ENCODE data around the gene RANBP3.

Gene RANBP3

DNA sequence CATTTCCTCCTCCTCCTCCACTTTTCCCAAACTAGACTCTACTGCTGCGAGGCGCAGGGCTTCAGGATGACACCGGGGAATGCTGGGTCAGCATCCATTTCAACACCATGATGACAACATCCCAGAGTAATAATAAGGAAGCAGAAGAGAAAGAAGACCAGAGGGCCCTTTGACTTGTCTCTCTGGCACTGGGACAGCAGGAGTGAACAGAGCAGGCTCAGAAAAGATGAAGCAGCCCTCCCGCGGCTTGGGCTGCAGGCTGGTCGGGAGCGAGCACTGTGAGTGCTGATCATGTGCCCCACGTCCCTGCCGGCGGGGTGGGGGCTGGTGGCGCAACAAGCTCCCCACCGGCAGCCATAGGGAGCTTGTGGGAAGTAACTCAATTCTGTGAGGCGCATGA, 30.5 kb downstream of the RANBP3 start:
- TF ChIP-seq YY1 (IDR thresholded peaks at IDR 0.05; ENCODE audit: low read depth) (no peak), TAF1 (IDR thresholded peaks at IDR 0.05; ENCODE audit: low read depth) (no peak), EGR1 (IDR thresholded peaks at IDR 0.05) (no peak), TEAD4 (IDR thresholded peaks at IDR 0.05) (no peak), ZBTB7A (IDR thresholded peaks at IDR 0.05; ENCODE audit: low read depth) (no peak), RAD21 (IDR thresholded peaks at IDR 0.05; ENCODE audit: low read depth) (no peak), CREB1 (IDR thresholded peaks at IDR 0.05; ENCODE audit: low read depth) (no peak), NFIC (IDR thresholded peaks at IDR 0.05) (no peak), CEBPB (IDR thresholded peaks at IDR 0.05) (no peak), FOXM1 (IDR thresholded peaks at IDR 0.05; ENCODE audit: borderline replicate concordance, low read depth) (no peak), TCF12 (IDR thresholded peaks at IDR 0.05; ENCODE audit: low read depth) (no peak), EP300 (IDR thresholded peaks at IDR 0.05; ENCODE audit: borderline replicate concordance) (no peak)
- TF ChIP-seq, protein P1, sequence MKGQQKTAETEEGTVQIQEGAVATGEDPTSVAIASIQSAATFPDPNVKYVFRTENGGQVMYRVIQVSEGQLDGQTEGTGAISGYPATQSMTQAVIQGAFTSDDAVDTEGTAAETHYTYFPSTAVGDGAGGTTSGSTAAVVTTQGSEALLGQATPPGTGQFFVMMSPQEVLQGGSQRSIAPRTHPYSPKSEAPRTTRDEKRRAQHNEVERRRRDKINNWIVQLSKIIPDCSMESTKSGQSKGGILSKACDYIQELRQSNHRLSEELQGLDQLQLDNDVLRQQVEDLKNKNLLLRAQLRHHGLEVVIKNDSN (IDR thresholded peaks at IDR 0.05): no peak
- TF ChIP-seq, protein P2, sequence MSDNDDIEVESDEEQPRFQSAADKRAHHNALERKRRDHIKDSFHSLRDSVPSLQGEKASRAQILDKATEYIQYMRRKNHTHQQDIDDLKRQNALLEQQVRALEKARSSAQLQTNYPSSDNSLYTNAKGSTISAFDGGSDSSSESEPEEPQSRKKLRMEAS (IDR thresholded peaks at IDR 0.05): no peak
- TF ChIP-seq, protein P3, sequence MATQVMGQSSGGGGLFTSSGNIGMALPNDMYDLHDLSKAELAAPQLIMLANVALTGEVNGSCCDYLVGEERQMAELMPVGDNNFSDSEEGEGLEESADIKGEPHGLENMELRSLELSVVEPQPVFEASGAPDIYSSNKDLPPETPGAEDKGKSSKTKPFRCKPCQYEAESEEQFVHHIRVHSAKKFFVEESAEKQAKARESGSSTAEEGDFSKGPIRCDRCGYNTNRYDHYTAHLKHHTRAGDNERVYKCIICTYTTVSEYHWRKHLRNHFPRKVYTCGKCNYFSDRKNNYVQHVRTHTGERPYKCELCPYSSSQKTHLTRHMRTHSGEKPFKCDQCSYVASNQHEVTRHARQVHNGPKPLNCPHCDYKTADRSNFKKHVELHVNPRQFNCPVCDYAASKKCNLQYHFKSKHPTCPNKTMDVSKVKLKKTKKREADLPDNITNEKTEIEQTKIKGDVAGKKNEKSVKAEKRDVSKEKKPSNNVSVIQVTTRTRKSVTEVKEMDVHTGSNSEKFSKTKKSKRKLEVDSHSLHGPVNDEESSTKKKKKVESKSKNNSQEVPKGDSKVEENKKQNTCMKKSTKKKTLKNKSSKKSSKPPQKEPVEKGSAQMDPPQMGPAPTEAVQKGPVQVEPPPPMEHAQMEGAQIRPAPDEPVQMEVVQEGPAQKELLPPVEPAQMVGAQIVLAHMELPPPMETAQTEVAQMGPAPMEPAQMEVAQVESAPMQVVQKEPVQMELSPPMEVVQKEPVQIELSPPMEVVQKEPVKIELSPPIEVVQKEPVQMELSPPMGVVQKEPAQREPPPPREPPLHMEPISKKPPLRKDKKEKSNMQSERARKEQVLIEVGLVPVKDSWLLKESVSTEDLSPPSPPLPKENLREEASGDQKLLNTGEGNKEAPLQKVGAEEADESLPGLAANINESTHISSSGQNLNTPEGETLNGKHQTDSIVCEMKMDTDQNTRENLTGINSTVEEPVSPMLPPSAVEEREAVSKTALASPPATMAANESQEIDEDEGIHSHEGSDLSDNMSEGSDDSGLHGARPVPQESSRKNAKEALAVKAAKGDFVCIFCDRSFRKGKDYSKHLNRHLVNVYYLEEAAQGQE (IDR thresholded peaks at IDR 0.05; ENCODE audit: low read depth): no peak

DNA sequence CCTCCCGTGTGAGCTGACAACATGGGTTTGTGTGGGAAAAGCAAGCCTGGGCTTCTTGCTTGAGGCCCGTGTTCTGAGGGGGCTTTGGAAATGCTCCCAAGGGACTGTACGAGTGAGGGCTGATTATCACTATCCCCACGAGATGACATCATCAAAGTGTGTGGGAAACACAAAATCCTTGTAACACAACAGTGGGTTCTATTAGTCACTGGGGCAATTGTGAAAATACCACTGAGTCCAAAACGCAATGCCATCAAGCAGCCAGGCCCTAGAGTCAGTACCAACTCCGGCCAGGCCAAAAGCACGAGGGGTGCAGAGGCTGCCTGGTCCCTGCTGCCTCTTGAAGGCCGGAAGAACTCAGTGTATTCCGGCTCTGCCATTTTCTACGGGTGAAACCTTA, 34.3 kb downstream of the RANBP3 start:
- TF ChIP-seq, protein P1 (IDR thresholded peaks at IDR 0.05): no peak
- TF ChIP-seq FOXM1 (IDR thresholded peaks at IDR 0.05; ENCODE audit: borderline replicate concordance, low read depth): no peak
- TF ChIP-seq, protein P3 (IDR thresholded peaks at IDR 0.05; ENCODE audit: low read depth): no peak
- no peak for TF ChIP-seq YY1 (IDR thresholded peaks at IDR 0.05; ENCODE audit: low read depth)
- TF ChIP-seq EP300 (IDR thresholded peaks at IDR 0.05; ENCODE audit: borderline replicate concordance): no peak
- no peak for TF ChIP-seq TAF1 (IDR thresholded peaks at IDR 0.05; ENCODE audit: low read depth)
- no peak for TF ChIP-seq CEBPB (IDR thresholded peaks at IDR 0.05)
- TF ChIP-seq, protein P2 (IDR thresholded peaks at IDR 0.05): no peak
- TF ChIP-seq RAD21 (IDR thresholded peaks at IDR 0.05; ENCODE audit: low read depth): no peak

DNA sequence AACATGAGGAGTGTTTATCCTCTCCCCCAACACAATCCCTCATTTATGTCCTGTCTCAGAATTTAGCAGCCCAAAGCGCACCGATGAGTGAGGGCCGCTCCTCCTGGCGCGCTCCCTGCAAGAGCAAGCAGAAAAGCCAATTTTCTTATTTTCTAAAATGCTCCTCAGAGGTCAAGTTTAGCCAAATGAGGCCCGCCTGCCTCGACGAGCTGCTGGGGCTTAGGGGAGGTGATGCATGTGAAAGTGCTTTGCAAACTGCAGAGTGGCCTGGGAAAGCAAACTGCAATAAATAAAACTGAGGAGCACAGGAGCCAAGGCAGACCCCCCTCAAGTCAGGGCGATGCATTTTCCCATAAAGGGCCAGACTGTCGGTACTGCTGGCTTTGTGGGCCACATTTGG, 34.9 kb downstream of the RANBP3 start:
- TF ChIP-seq ZBTB7A (IDR thresholded peaks at IDR 0.05; ENCODE audit: low read depth) (no peak), EP300 (IDR thresholded peaks at IDR 0.05; ENCODE audit: borderline replicate concordance) (no peak), TEAD4 (IDR thresholded peaks at IDR 0.05) (no peak)

DNA sequence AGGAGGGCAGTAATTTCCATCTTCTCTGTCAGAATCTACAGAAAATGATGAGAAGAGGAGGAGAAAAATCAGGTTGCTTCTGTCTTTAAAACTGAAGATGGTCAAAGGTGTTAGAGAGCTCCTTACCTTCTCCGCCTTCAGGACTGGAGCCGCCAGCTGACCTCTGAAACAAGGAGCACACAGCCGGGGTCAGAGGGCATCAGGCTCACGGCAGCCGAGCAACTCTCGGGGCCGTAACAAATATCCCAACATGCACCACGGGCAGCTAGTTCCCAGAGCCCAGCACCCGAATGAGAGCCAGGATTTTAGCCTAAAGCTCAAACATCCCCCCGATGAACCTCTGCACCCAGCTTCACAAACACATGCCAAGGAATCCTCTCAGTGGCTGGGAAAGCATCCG, 36.3 kb downstream of the RANBP3 start:
- TF ChIP-seq TEAD4 (IDR thresholded peaks at IDR 0.05) (no peak), TAF1 (IDR thresholded peaks at IDR 0.05; ENCODE audit: low read depth) (no peak), TCF12 (IDR thresholded peaks at IDR 0.05; ENCODE audit: low read depth) (no peak), CEBPB (IDR thresholded peaks at IDR 0.05) (no peak), RAD21 (IDR thresholded peaks at IDR 0.05; ENCODE audit: low read depth) (no peak), CREB1 (IDR thresholded peaks at IDR 0.05; ENCODE audit: low read depth) (no peak)
- TF ChIP-seq, protein P1 (IDR thresholded peaks at IDR 0.05): no peak

DNA sequence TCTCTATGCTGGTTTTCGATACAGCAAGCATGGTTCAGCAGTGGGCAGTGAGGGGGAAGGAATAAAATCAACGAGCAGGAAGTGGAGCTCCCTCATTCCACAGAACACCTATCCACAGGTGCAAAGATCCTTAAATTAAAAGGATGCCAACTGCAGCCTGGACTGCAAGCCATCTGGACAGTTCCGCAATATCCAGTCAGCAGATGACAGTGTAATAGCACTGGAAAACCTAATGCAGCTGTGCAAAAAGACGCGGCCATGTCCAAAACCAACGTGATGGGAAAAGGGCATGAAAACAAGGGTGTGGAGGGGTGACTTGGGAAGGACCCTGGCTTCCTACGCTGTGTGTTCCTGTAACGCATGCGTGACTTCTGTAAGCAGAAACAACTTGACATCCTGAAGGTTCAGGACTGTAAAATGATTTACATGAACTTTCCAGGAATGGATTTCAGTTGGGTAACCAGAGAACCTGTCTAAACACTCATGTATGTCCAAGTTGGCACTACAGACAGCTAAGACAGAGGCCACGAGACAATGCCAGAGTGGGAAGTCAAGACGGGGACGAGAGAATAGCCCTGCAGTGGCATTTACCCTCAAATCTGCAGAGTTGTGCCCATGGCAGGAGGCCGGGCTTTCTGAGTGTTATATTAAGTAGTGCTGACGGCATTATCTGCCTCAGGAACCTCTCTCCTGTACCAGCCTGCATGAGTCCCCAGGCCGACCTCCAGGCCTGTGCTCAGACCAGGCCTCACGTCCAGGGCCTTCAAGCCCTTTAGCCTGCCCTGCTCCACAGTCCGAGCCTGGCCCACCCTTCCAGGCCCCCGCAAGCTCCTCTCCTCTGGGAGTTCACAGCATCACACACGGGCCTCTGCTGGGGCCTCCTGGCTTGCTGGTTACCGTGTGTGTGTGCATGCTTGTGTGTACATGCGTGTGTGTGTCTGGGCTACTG, 37.4 kb downstream of the RANBP3 start:
- TF ChIP-seq EGR1 (IDR thresholded peaks at IDR 0.05) (no peak), YY1 (IDR thresholded peaks at IDR 0.05; ENCODE audit: low read depth) (no peak), TEAD4 (IDR thresholded peaks at IDR 0.05) (no peak), TCF12 (IDR thresholded peaks at IDR 0.05; ENCODE audit: low read depth) (no peak), TAF1 (IDR thresholded peaks at IDR 0.05; ENCODE audit: low read depth) (no peak), NFIC (IDR thresholded peaks at IDR 0.05) (no peak), RAD21 (IDR thresholded peaks at IDR 0.05; ENCODE audit: low read depth) (no peak), ZBTB7A (IDR thresholded peaks at IDR 0.05; ENCODE audit: low read depth) (no peak), CEBPB (IDR thresholded peaks at IDR 0.05) (no peak), CREB1 (IDR thresholded peaks at IDR 0.05; ENCODE audit: low read depth) (no peak), FOXM1 (IDR thresholded peaks at IDR 0.05; ENCODE audit: borderline replicate concordance, low read depth) (no peak), EP300 (IDR thresholded peaks at IDR 0.05; ENCODE audit: borderline replicate concordance) (no peak)
- TF ChIP-seq, protein P1 (IDR thresholded peaks at IDR 0.05): no peak
- TF ChIP-seq, protein P3 (IDR thresholded peaks at IDR 0.05; ENCODE audit: low read depth): no peak
- TF ChIP-seq, protein P2 (IDR thresholded peaks at IDR 0.05): no peak
